Right lobe of liver (tissue), 4 donors: ENCODE measurements around the gene HCK.

ENCODE experiments used
- POLR2A ChIP-seq: fragments of 450-650 bp; IDR thresholded peaks from one replicate; pipeline ENCODE4 v1.6.1; 2017; ENCODE audit warnings: antibody characterized with exemption, mild to moderate bottlenecking
- TF ChIP-seq, protein P1 (sequence below), 4 donors: fragments of 200-600 bp in 3 of 4; fragments of 450-650 bp in 1 of 4; IDR thresholded peaks; one replicate each; pipeline versions ENCODE4 v1.5.1 to v1.8.0; 2016 to 2022; ENCODE audit warnings: antibody characterized with exemption in 4 of 4, mild to moderate bottlenecking in 2 of 4
- donor health status: DM: no; HTN: no; CAD: no.
- donor health status: DM: no; HTN: no; CAD: no.
- donor health status: DM: no; HTN: yes; CAD: no.

DNA sequence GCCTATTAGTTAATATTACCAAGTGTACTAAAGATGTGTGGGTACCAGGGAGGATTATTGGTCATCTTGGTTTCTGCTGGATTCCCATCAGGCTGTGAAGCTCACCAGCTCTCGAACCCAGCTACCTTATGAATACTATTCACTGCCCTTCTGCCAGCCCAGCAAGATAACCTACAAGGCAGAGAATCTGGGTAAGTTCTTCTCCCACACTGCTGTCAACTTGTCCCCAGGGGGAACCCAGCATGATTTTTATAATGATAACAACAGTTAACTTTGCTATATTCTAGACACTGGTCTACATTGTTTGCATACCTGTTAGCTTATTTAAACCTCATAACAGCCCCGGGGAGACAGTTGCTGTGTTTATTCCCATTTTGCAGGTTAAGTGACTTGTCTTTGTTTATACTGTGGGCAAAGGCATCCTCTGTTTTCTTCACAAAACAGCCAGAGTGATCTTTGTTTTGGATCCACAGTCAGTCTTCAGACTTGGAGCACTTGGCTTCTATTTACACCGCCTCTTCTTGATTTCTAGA, 84.0 kb downstream of the HCK start:
- no peak for TF ChIP-seq POLR2A
- TF ChIP-seq, protein P1, sequence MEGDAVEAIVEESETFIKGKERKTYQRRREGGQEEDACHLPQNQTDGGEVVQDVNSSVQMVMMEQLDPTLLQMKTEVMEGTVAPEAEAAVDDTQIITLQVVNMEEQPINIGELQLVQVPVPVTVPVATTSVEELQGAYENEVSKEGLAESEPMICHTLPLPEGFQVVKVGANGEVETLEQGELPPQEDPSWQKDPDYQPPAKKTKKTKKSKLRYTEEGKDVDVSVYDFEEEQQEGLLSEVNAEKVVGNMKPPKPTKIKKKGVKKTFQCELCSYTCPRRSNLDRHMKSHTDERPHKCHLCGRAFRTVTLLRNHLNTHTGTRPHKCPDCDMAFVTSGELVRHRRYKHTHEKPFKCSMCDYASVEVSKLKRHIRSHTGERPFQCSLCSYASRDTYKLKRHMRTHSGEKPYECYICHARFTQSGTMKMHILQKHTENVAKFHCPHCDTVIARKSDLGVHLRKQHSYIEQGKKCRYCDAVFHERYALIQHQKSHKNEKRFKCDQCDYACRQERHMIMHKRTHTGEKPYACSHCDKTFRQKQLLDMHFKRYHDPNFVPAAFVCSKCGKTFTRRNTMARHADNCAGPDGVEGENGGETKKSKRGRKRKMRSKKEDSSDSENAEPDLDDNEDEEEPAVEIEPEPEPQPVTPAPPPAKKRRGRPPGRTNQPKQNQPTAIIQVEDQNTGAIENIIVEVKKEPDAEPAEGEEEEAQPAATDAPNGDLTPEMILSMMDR (IDR thresholded peaks at IDR 0.05) = no peak
